ENCODE results near the gene NEDD8.

Gene NEDD8

DNA sequence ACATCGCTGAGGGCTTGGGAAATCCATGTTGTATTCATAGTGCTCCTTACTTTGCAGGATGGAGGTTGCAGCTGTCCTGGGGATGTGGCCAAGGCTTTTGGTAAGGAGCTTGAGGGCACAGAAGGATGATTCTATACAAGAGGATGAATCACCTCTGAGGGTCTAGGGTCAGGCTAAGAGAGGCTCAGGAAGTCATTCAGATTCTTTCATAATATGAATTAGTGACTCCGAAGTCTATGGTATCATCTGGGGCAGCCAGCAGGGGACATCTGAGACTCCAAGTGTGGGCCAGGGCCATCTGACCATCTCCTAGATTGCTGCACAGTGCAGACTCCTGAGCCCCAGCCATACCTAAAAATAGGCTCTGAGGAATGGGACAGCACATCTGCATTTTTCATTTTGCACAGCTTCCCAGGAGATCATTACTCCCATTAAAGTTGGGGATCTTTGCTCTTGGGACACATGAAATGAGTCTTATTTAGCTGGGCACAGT, 5.3 kb upstream of the NEDD8 start:
- TF ChIP-seq ZNF565 (CRISPR knock-in tag; conservative IDR thresholded peaks at IDR 0.05; ENCODE audit: low read depth) = no peak
- TF ChIP-seq, protein P1, sequence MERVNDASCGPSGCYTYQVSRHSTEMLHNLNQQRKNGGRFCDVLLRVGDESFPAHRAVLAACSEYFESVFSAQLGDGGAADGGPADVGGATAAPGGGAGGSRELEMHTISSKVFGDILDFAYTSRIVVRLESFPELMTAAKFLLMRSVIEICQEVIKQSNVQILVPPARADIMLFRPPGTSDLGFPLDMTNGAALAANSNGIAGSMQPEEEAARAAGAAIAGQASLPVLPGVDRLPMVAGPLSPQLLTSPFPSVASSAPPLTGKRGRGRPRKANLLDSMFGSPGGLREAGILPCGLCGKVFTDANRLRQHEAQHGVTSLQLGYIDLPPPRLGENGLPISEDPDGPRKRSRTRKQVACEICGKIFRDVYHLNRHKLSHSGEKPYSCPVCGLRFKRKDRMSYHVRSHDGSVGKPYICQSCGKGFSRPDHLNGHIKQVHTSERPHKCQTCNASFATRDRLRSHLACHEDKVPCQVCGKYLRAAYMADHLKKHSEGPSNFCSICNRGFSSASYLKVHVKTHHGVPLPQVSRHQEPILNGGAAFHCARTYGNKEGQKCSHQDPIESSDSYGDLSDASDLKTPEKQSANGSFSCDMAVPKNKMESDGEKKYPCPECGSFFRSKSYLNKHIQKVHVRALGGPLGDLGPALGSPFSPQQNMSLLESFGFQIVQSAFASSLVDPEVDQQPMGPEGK (CRISPR knock-in tag; IDR thresholded peaks at IDR 0.05; ENCODE audit: borderline replicate concordance) = no peak
- no peak for TF ChIP-seq ZNF70 (CRISPR knock-in tag; IDR thresholded peaks at IDR 0.05)
- TF ChIP-seq RARB (CRISPR knock-in tag; IDR thresholded peaks at IDR 0.05) = no peak
- no peak for TF ChIP-seq BACH2 (CRISPR knock-in tag; IDR thresholded peaks at IDR 0.05; ENCODE audit: borderline replicate concordance)
- TF ChIP-seq ZFP30 (CRISPR knock-in tag; IDR thresholded peaks at IDR 0.05) = no peak
- TF ChIP-seq GLIS3 (CRISPR knock-in tag; IDR thresholded peaks at IDR 0.05) = no peak
- TF ChIP-seq, protein P2, sequence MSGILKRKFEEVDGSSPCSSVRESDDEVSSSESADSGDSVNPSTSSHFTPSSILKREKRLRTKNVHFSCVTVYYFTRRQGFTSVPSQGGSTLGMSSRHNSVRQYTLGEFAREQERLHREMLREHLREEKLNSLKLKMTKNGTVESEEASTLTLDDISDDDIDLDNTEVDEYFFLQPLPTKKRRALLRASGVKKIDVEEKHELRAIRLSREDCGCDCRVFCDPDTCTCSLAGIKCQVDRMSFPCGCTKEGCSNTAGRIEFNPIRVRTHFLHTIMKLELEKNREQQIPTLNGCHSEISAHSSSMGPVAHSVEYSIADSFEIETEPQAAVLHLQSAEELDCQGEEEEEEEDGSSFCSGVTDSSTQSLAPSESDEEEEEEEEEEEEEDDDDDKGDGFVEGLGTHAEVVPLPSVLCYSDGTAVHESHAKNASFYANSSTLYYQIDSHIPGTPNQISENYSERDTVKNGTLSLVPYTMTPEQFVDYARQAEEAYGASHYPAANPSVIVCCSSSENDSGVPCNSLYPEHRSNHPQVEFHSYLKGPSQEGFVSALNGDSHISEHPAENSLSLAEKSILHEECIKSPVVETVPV (CRISPR knock-in tag; IDR thresholded peaks at IDR 0.05) = no peak
- no peak for TF ChIP-seq TOX (CRISPR knock-in tag; IDR thresholded peaks at IDR 0.05; ENCODE audit: borderline replicate concordance)
- TF ChIP-seq, protein P3, sequence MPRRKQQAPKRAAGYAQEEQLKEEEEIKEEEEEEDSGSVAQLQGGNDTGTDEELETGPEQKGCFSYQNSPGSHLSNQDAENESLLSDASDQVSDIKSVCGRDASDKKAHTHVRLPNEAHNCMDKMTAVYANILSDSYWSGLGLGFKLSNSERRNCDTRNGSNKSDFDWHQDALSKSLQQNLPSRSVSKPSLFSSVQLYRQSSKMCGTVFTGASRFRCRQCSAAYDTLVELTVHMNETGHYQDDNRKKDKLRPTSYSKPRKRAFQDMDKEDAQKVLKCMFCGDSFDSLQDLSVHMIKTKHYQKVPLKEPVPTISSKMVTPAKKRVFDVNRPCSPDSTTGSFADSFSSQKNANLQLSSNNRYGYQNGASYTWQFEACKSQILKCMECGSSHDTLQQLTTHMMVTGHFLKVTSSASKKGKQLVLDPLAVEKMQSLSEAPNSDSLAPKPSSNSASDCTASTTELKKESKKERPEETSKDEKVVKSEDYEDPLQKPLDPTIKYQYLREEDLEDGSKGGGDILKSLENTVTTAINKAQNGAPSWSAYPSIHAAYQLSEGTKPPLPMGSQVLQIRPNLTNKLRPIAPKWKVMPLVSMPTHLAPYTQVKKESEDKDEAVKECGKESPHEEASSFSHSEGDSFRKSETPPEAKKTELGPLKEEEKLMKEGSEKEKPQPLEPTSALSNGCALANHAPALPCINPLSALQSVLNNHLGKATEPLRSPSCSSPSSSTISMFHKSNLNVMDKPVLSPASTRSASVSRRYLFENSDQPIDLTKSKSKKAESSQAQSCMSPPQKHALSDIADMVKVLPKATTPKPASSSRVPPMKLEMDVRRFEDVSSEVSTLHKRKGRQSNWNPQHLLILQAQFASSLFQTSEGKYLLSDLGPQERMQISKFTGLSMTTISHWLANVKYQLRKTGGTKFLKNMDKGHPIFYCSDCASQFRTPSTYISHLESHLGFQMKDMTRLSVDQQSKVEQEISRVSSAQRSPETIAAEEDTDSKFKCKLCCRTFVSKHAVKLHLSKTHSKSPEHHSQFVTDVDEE (CRISPR knock-in tag; IDR thresholded peaks at IDR 0.05) = no peak
- TF ChIP-seq TCF4 (CRISPR knock-in tag; IDR thresholded peaks at IDR 0.05; ENCODE audit: borderline replicate concordance) = no peak
- no peak for TF ChIP-seq ZNF8 (CRISPR knock-in tag; IDR thresholded peaks at IDR 0.05)
- no peak for TF ChIP-seq OSR1 (CRISPR knock-in tag; IDR thresholded peaks at IDR 0.05)
- TF ChIP-seq ZC3H10 (CRISPR knock-in tag; IDR thresholded peaks at IDR 0.05) = no peak
- TF ChIP-seq CSDC2 (CRISPR knock-in tag; IDR thresholded peaks at IDR 0.05) = no peak
- no peak for ATAC-seq

DNA sequence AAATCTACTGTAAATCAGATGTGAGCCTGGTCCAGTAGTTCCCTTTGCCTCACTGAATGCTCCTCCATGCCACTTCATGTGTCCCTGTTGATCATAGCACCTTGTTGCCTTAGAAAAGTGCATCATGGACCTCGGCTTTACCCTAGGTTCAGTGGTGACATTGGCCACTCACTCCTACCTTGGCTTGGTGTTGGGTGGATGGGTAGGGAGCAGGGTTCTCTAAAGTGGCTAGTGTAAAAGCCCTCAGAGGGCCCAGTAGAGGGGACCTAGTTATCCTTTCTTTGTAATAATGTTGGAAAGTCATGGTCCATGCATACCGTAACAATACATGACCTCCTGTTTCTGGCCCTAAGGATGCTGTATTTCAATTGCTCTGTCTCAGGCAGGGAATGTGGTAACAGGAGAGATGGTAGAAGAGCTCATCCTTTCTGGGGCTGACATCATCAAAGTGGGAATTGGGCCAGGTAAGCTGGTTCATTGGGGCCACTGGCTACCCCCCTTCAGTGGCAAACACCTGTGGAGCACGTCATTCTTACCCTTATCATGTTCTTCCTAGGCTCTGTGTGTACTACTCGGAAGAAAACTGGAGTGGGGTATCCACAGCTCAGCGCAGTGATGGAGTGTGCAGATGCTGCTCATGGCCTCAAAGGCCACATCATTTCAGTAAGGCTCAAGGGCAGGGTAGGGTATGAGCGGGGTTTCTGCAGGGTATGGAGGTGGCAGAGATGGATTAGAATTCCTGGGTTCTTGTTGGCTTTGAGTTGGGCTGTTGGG, 4.7 kb upstream of the NEDD8 start:
- ATAC-seq = no peak
- TF ChIP-seq, protein P4, sequence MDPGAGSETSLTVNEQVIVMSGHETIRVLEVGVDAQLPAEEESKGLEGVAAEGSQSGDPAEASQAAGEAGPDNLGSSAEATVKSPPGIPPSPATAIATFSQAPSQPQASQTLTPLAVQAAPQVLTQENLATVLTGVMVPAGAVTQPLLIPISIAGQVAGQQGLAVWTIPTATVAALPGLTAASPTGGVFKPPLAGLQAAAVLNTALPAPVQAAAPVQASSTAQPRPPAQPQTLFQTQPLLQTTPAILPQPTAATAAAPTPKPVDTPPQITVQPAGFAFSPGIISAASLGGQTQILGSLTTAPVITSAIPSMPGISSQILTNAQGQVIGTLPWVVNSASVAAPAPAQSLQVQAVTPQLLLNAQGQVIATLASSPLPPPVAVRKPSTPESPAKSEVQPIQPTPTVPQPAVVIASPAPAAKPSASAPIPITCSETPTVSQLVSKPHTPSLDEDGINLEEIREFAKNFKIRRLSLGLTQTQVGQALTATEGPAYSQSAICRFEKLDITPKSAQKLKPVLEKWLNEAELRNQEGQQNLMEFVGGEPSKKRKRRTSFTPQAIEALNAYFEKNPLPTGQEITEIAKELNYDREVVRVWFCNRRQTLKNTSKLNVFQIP (CRISPR knock-in tag; IDR thresholded peaks at IDR 0.05; ENCODE audit: borderline replicate concordance, low read depth) = no peak
- TF ChIP-seq, protein P1 (CRISPR knock-in tag; IDR thresholded peaks at IDR 0.05; ENCODE audit: borderline replicate concordance) = no peak
- TF ChIP-seq ESRRG (CRISPR knock-in tag; IDR thresholded peaks at IDR 0.05) (no peak), ZNF565 (CRISPR knock-in tag; conservative IDR thresholded peaks at IDR 0.05; ENCODE audit: low read depth) (no peak), CSDC2 (CRISPR knock-in tag; IDR thresholded peaks at IDR 0.05) (no peak), PPARA (CRISPR knock-in tag; IDR thresholded peaks at IDR 0.05; ENCODE audit: borderline replicate concordance) (no peak), ZC3H10 (CRISPR knock-in tag; IDR thresholded peaks at IDR 0.05) (no peak), ZFP3 (CRISPR knock-in tag; IDR thresholded peaks at IDR 0.05) (no peak)
